Islet of Langerhans (tissue), 1 donor: Measurements from ENCODE around the gene SESN3.
"Not testable (repeated sequence)": the region's sequence is repeated elsewhere in the genome, so short reads cannot be mapped to it uniquely, and the experiment has no call there.

Source experiments
- FAIRE-seq: peaks from one replicate; lab custom pipeline; 2011; peaks lifted over from hg19 to GRCh38; lab: Jason Lieb, UNC

Gene SESN3

DNA sequence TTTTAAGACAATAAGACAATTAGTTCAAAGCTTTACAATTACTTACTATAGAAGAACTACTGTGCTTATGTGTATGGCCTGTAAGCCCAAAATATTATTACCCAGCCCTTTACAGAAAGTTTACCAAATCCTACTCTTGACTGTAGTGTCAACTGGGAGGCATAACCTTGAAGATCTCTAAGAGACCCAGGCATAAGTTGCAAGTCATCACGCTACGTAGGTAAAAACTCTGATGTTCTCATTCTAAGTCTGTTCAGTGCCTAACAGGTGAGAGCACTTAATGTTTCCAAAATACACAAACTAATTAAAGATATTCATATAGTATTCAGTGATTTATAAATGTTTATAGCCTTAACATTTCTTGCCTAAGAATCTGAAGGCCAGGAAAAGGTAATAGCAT is 12.9 kb downstream of the SESN3 start:
- no peak for FAIRE-seq

DNA sequence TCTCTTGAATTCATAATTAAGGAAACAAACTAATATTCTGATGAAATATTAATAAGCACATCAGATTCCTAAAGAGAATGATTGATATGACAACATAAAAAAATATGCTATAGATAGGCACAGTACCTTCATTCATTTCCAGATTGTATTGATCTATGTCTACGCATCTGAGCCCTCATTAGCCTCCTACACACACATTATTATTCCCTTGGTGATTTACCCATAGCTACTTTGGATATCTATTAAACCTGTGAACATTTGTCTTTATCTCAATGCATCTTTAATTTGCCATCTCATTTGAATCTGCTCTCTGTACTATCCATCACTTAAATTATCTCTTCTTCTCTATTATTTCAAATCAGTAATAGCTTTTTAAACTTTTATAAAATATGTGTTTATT is 18.4 kb downstream of the SESN3 start:
- no peak for FAIRE-seq

DNA sequence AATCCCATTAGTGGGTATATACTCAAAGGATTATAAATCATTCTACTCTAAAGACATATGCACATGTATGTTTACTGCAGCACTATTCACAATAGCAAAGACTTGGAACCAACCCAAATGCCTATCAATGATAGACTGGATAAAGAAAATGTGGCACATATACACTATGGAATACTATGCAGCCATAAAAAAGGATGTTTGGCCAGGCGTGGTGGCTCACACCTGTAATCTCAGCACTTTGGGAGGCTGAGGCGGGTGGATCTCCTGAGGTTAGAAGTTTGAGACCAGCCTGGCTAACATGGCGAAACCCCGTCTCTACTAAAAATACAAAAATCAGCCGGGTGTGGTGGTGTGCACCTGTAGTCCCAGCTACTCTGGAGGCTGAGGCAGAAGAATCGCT is 21.5 kb downstream of the SESN3 start:
- not testable (repeated sequence) for FAIRE-seq

- no peak for FAIRE-seq
These were observed 30.1 kb downstream of the SESN3 start for GRCh38 chr11:95200781-95201457.

GRCh38 chr11:95195831-95196230 is 35.2 kb downstream of the SESN3 start:
- no peak for FAIRE-seq

DNA sequence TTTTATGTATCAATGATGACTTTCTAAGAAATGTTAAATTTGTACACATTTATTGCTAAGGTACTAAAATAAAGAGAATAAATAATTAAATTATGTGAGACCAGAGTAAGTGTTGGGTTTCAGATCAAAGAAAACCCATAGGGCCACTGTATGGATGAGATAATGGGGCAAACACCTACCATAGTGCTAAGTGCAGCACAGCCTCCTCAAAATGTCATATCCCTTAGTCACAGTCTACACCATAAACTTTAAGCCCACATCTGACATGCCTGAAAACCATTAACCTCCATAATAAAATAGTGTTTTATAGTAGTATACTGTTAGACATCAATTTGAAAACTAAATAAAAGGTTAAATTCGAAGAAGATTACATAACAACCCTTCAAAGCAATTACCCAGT is 37.5 kb downstream of the SESN3 start:
- FAIRE-seq: peak; percentile 47

DNA sequence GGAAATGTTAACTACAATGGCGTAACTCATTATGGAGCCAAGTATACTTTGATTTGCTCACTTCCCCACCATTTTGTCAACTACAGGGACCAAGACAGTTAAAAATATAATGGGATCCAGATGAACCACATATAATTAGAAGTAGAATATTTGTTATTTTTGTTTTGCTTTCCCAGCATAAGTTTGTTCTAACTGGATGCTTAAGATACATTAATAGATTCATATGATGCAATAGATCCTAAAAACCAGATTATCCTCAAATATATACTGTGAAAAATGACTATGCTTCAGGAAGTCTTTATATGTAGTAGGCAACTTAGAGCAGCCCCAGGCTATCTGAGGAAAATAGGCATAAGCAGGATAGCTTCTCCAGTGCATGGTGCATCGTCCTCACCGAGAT is 38.3 kb downstream of the SESN3 start:
- no peak for FAIRE-seq

- no peak for FAIRE-seq
These were observed 43.3 kb downstream of the SESN3 start for GRCh38 chr11:95187723-95188122.

GRCh38 chr11:95182397-95182796 is 48.6 kb downstream of the SESN3 start:
- no peak for FAIRE-seq

GRCh38 chr11:95175818-95176380 is 55.1 kb downstream of the SESN3 start:
- no peak for FAIRE-seq

DNA sequence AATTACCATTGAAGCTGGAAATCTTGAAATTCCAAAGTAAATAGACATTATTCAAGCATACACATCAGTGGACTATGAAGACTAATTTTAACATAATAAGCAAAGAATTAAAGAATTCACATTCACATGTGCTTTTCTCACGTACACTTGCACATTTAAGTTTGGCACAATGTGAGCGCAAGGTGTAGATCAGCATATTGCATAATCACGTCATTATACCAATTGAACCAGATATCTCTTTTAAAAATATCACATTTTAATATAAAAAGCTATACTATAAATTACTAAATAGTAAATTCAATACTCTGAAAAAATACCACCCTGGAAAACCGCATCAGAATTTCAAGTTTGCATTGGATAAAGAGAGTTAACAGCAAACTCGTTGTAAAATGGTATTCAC is 60.7 kb downstream of the SESN3 start:
- FAIRE-seq: no peak

GRCh38 chr11:95166781-95167180 is 64.2 kb downstream of the SESN3 start:
- no peak for FAIRE-seq

- FAIRE-seq: no peak
These were observed 65.4 kb downstream of the SESN3 start for GRCh38 chr11:95165638-95166037.

DNA sequence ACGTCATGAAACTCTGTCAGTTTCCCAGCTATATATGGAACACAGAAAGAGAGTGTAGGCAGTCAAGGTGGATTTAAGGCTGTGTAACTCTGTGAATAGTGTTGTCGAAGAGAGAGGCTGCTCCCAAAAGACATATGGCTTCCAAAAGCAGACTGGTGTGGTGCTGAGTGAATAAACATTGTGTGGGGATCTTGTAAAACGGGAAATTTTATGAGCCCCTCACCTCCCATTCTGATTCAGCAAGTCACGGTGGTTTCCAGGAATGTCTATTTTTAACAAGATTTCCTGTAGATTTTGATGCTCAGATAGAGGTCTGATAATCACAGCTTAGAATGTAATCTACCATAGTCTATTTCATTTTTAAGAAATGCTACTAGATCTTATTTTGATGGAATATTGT is 67.9 kb downstream of the SESN3 start:
- no peak for FAIRE-seq

- FAIRE-seq: no peak
These were observed 69.8 kb downstream of the SESN3 start for GRCh38 chr11:95161248-95161647.

DNA sequence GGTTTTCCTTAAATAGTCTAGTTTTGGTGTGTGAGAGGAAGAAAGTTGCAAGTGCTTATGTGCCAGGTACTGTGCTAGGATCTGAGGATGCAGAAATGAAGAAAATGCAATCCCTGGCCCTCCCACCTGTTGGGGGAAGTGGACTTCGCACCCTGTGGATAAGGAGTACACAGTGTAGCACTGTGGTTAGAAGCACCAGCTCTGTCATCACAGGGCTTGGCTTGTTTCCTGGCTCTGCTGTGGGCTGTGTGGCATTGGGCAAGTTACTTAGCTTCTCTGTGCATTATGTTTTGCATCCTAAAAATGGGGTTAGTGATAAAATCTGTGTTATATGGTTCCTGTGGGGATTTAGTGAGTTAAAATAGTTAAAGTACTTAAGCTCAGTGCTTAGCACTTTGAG is 73.2 kb downstream of the SESN3 start:
- no peak for FAIRE-seq

DNA sequence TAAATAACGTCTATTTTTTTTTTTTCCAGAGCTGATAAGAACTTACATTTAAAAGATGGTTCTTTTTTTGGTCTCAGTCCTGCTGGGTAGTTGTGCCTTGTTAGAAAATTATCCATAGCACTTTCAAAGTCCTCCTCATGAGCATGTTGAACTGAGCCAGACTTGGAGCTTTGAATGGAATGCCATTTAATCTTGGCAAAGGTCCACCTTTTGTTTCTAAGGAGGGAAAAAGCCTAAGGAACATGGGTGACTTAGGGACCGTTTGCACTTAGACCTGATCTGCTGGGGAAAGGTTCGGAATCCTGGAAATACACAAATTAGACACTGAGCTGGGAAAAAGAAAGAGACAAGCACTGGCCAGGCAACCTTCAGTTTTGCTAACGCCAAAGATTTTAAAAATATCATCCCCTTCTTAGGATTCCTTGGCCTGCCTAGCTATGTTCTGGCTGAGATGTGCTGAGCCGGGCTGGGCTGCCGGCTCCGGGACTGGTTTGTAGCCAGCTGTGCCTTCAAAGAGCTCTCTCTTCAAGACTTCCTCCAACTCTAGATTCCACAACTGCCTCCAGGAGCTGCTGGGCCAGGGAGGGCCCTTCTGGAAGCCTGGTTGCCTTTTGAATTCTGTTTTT is 74.0 kb downstream of the SESN3 start:
- FAIRE-seq: no peak

DNA sequence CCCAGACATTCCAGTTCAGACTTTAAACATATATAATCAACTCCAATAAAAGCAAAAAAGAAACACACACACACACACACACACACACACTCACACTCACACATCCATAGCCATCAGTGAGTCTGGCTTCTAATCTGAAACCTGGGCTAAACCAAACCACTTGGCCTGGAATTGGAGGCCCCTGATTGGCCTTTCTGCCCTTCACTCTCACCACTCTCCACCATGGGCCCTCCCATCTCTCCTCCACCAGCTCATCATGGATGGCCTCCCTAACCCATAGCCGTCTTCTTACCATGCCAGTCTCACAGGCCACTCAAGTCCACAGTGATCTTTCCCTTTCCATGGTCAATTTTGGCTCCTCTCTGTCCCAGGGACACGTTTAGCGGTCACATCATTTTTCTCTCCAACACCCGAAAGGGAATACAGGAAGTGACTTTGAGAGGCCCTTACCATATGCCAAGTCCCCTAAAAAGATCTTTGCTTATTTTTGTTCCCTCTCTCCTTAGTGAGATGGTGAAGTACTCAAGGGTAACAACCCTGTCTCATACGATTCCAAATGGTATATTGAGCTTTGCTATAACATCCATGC is 74.8 kb downstream of the SESN3 start:
- FAIRE-seq: no peak

DNA sequence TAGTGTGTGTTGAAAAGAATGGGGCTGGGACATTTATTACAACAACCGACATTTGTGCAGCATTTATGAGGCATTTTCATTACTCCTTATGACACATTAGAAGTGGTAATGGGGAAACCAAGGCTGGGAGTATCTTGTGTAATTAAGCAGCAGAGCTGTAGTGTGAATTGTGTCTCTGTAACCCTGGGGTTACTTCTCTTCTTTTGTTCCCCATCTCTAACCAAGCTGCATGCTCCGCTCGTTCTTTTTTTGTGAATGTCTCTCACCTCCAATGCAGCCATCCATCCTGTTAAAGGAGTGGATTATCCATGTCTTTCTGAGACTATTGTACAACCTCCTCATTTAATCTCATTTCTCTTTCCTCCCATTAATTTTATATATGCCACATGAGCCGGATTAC is 75.6 kb downstream of the SESN3 start:
- FAIRE-seq: no peak

DNA sequence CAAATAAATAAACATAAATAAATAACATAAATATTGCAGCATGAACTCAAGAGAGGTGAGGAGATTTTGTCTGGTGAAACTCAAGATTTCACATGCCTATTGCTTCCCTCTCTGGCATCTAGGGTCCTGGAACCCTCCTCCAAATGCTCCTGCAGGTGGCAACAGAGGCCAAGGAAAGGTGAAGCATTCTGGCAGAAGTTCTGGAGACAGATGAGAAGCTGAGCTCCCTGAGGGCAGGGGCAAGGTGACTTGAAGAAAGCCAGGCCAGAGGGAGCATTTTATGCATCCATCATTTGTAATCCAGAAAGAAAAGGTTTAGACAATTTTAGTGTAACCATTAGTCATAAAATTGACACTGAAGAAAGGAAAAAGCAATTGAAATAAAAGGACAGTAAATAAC is 76.5 kb downstream of the SESN3 start:
- no peak for FAIRE-seq

DNA sequence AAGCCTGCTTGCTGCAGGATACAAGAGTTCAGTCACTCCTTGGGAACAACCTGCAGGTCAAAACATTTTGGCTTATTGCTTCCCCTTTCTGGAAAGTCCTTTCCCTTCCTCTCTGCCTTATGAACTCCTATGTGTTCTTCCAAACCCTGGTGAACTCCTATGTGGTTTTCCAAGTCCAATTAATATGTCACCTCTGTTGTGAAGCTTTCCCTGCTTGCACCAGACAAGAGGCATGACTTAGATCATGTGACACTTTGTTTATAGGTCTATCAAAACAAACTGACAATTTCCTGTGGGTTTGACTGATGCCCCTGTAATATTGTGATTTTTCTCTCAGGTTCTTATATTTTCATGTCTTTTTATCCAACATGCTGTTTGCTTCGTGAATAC is 77.2 kb downstream of the SESN3 start:
- no peak for FAIRE-seq

DNA sequence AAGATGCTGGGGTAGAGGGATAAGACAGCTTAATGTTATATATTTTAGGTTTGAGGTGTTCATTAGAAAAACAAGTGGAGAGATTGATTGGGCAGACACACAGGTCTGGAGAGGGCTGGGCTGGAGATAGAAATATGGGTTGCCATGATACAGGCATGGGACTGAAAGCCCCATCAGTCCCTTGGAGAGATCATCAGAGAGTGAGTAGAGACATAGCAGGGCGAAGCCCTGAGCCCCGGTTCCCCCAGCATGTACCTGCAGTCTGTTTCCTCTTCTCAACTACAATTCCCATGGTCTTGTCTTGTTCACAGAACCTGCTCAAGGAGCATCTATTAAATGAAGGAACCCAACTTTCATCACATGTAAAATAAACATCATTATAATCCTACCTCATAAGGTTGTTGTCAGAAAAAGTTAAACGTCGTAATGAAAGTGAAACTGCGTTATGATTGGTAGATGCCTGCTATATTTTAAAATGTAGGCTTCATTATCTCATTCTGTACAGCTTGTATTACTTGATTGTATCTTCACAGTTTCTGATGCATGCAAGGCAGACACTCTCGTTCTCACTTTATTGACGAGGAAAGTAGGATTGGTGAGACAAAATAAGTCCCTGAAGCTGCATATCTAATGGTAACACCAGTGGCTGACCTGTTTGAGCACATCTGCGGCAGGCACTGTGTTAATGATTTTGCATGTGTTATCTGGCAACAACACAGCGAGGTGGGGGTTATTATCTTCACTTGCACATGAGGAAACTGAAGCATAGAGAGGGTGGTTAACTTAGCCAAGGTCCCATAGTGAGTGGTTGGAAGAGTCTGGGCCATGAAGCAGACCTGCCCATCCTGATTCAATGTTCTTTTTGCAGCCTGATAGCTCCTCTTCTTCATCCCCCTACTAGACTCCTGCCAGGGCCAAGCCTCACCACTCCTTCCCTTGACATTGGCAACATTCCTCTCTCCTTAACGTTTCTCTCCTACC is 77.8 kb downstream of the SESN3 start:
- FAIRE-seq: no peak
